ENCODE results near the gene TMEM223.
"Not testable (repeated sequence)": the region's sequence is repeated elsewhere in the genome, so short reads cannot be mapped to it uniquely, and the experiment has no call there.

TMEM223 gene

GRCh38 chr11:62752994-62753735 is 38.6 kb downstream of the TMEM223 start:
- DNase-seq (ENCODE audit: low spot score), result no peak

GRCh38 chr11:62752177-62752785 is 39.5 kb downstream of the TMEM223 start:
- DNase-seq (ENCODE audit: low spot score), result no peak

- DNase-seq (ENCODE audit: low spot score), result not testable (repeated sequence)
These were observed 41.9 kb downstream of the TMEM223 start for GRCh38 chr11:62749931-62750330.

- DNase-seq (ENCODE audit: low spot score), result no peak
These were observed 44.2 kb downstream of the TMEM223 start for GRCh38 chr11:62747475-62748160.

Data from HuH-7 (cell line).